PC-9 (cell line): ENCODE results near the gene RAPGEF1.

ENCODE experiments used
- CTCF ChIP-seq: fragments of 200-600 bp; sonication (generic); conservative IDR thresholded peaks from 2 replicates; pipeline ENCODE4 v1.6.1; 2017; ENCODE audit warnings: mixed run types, antibody characterized with exemption, mild to moderate bottlenecking, moderate library complexity
- EZH2 ChIP-seq: fragments of 200-600 bp; sonication (generic); IDR thresholded peaks from 2 replicates; pipeline ENCODE4 v1.8.0; 2017; ENCODE audit warnings: antibody characterized with exemption, low read depth

GRCh38 chr9:131709771-131710431, 30.0 kb downstream of the RAPGEF1 start:
- TF ChIP-seq CTCF (no peak), EZH2 (no peak)
